ENCODE results near the gene SND1. TPM values are rescaled to one million over a fixed set of nuclear protein-coding genes. Genes with fewer than 3 reads are reported as not detected.

Gene SND1
- total and polyA plus RNA-seq, 10 of the 15 experiments (the other 5 are each of a cell fraction or from before 2014, with no cell fraction given), result 52.4 to 270 (median 146) TPM

GRCh38 chr7:127632276-127632910 lies 19.6 kb upstream of the SND1 start:
- TF ChIP-seq SMAD1 (IDR thresholded peaks at IDR 0.05; ENCODE audit: low read depth, partially characterized antibody) (no peak), RAD21 (IDR thresholded peaks at IDR 0.05; ENCODE audit: insufficient read depth, low read depth, low read length) (no peak), RUNX3 (IDR thresholded peaks at IDR 0.05; ENCODE audit: low read length) (no peak), MAX (IDR thresholded peaks at IDR 0.05; ENCODE audit: low read depth, low read length) (no peak), CREB1 (IDR thresholded peaks at IDR 0.05; ENCODE audit: low read depth) (no peak), SREBF2 (IDR thresholded peaks at IDR 0.05; ENCODE audit: low read length) (no peak)
- H3K27me3 ChIP-seq (replicated peaks in 1 of 2; ENCODE audit: control insufficient read depth in 2 of 2, insufficient read depth in 2 of 2, low read length in 1 of 2), result no peaks in the 10 kb centered on the region
- 37% methylated on average over 7 of the region's 7 CpGs for WGBS (ENCODE audit: insufficient coverage, insufficient replicate concordance, low lambda C conversion rate, missing lambda C conversion rate)
- H3K4me3 ChIP-seq, result no peak overlapping the region
- no peak overlapping the region for H3K27ac ChIP-seq (ENCODE audit: control insufficient read depth, insufficient read depth)
- ChIA-PET POLR2A (interaction anchor here (0.7 kb wide), 1 partner anchor 243 kb away, joined by 7 read pairs; no protein-coding TSS in a partner anchor), RAD21 (ENCODE audit: unreplicated experiment) (no interaction called here), CTCF (interaction anchor here (0.9 to 1.2 kb wide), 2 partner anchors 76 to 127 kb away, joined by 3 to 4 read pairs; no protein-coding TSS in a partner anchor), SMC1A (ENCODE audit: uncharacterized antibody, unreplicated experiment) (interaction anchor here (0.7 to 0.9 kb wide), 2 partner anchors 22 to 124 kb away, joined by 3 read pairs; no protein-coding TSS in a partner anchor)
- H3K4me1 ChIP-seq (ENCODE audit: control insufficient read depth, insufficient read depth, low read length), result no peaks in the 10 kb centered on the region
- no peak overlapping the region for H3K9ac ChIP-seq (ENCODE audit: control insufficient read depth, insufficient read depth, low read length)
- H3K9me3 ChIP-seq (replicated peaks; ENCODE audit: control insufficient read depth, insufficient read depth, low read length), result no peaks in the 10 kb centered on the region; the same call in 2 of the 3 replicates
- intact Hi-C loops (cut with micrococcal nuclease; ENCODE audit: unreplicated experiment), result no loop called here
- H4K20me1 ChIP-seq (ENCODE audit: control insufficient read depth, insufficient read depth), result no peaks in the 10 kb centered on the region
- DNase-seq (ENCODE audit: low read depth, low spot score) (no peak), FAIRE-seq (no peak), ATAC-seq (no peak)
- in situ Hi-C loops (cut with MboI), result no loop called here
- H3K4me2 ChIP-seq (ENCODE audit: control insufficient read depth, insufficient read depth), result no peak overlapping the region
- no peak overlapping the region for H2AFZ ChIP-seq (ENCODE audit: control insufficient read depth, low read depth, low read length)
- no peaks in the 10 kb centered on the region for H3K36me3 ChIP-seq (ENCODE audit: control insufficient read depth in 2 of 2, insufficient read depth in 2 of 2, low read length in 1 of 2)
- BruUV-seq (replicated peaks), result no TSS peak
- H3K79me2 ChIP-seq (ENCODE audit: control insufficient read depth, insufficient read depth, low read length), result no peaks in the 10 kb centered on the region

All from GM12878 (cell line).